ENCODE data around the gene IGFL4.

IGFL4 gene

GRCh38 chr19:46063201-46063600 lies 22.4 kb upstream of the IGFL4 start:
- DNase-seq (ENCODE audit: low read depth) = no peak

- DNase-seq (ENCODE audit: low read depth) = no peak
These were observed 19.2 kb upstream of the IGFL4 start for GRCh38 chr19:46060012-46060411.

GRCh38 chr19:46058778-46059177 lies 18.0 kb upstream of the IGFL4 start:
- no peak for DNase-seq (ENCODE audit: low read depth)

DNA sequence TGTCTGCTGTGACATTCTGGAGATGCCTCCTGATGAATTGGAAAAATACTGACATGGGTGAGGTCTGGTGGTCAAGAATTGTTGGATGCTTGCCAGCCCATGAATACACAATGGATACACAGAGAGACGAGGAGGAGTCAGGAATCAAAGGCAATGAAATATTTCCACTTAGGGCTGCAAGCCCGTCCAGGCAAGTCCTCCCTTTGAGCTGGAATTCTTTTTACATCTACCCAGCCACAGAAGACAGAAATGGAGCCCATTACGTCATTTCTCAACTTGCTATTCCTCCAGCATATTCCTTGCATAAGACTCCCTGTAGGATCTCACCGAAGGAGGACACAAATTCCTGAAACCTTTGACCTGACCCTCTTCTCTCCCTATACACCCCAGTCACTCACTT lies 15.7 kb upstream of the IGFL4 start:
- DNase-seq (ENCODE audit: low read depth) = no peak

GRCh38 chr19:46052896-46053295 lies 12.1 kb upstream of the IGFL4 start:
- DNase-seq (ENCODE audit: low read depth) = no peak

- DNase-seq (ENCODE audit: low read depth) = no peak
These were observed 8.8 kb upstream of the IGFL4 start for GRCh38 chr19:46049597-46049996.

GRCh38 chr19:46043519-46043918 lies 2.7 kb upstream of the IGFL4 start:
- DNase-seq (ENCODE audit: low read depth) = no peak

- no peak for DNase-seq (ENCODE audit: low read depth)
These were observed 1.6 kb upstream of the IGFL4 start for GRCh38 chr19:46042252-46042883.

DNA sequence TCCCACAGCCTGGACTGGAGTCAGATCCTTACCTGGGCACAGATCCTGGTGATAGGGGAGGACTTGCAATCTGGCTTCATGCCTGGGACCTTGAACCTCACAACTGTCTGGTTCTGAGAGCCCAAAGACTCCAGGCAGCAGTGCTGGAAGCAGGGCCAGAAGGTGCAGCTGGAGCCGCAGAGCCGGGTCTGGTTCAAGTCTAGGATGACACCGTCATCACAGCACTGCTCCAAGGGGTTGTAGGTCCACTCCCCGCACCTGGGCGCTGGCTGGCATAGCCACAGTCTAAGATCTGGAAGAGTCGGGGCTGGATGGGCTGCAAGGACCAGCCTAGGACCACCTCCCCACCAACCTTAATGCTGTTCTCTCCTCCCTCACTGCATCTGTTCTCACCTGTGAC lies 677 bp downstream of the IGFL4 start:
- DNase-seq (ENCODE audit: low read depth) = no peak

DNA sequence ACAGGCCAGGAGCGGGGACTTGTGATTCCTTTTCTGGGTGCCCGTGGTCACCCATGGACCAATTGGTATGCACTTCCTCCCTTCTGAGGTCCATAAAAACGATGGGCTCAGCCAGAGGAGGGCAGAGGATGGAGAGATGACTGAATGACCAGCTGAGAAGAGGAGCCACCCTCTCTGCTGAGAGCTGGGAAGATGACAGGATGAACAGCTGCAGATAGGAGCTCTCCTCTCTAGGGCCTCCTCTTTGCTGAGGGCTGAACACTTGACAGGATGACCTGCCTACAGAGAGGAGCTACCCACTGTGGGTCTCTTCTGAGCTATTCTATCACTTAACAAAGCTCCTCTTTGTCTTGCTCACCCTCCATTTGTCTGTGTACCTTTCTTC lies 4.1 kb downstream of the IGFL4 start:
- no peak for DNase-seq (ENCODE audit: low read depth)

DNA sequence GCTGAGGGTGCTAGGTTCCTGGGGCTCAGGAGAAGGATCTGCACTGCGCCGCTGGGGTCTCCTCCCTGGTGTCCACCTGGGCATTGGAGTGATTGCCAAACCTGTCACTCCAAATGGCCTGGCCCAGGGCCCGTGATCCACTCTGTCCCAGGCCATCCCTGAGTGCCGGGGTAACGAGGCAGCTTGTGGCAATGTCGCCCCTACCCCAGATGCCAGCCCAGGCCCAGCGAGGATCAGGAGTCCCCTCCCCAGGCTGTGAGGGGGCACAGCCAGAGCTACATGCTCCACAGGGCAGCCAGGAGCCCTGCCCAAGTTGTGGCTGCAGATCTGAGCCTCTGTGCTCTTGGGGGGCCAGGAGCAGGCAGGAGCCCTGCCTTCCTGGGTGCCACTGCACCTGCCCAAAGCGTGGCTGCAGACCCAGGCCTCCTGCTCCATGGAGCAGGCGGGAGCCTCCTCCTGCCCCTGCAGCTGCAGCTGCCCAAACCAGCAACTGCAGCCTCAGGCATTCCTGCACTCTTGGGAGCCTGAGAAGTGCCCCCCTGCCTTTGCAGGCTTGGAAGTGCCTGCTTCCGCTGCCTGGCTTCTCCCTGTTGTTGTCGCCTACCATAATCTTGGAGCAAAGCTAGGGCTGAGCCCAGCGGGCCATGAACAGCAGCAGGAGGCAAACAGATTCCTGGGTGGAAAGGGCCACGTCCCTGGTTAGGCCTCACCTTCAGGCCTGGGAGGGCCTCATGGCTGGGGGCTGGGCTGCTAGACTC lies 4.6 kb downstream of the IGFL4 start:
- DNase-seq (ENCODE audit: low read depth) = no peak

- DNase-seq (ENCODE audit: low read depth) = no peak
These were observed 5.3 kb downstream of the IGFL4 start for GRCh38 chr19:46035546-46035945.

DNA sequence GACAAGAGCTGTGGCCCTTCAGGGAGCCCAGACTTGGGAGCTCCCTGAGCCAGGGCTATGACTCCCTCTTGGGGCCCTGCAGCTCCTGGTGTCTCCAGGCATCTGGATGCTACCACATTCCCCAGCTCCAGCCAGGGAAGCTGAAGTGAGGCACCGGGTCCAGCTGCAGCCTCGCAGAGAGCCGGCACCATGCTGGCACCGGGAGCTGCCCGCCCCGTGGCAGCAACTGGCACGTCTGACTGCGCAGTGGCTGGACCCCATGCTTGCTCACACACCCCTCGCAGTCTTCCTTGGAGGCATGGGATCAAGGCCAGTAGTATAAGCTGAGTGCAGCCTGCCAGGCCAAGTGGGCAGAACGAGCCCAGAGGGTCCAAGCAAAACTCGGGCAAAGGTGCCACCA lies 7.4 kb downstream of the IGFL4 start:
- no peak for DNase-seq (ENCODE audit: low read depth)

- DNase-seq (ENCODE audit: low read depth) = no peak
These were observed 8.2 kb downstream of the IGFL4 start for GRCh38 chr19:46032597-46033025.

DNA sequence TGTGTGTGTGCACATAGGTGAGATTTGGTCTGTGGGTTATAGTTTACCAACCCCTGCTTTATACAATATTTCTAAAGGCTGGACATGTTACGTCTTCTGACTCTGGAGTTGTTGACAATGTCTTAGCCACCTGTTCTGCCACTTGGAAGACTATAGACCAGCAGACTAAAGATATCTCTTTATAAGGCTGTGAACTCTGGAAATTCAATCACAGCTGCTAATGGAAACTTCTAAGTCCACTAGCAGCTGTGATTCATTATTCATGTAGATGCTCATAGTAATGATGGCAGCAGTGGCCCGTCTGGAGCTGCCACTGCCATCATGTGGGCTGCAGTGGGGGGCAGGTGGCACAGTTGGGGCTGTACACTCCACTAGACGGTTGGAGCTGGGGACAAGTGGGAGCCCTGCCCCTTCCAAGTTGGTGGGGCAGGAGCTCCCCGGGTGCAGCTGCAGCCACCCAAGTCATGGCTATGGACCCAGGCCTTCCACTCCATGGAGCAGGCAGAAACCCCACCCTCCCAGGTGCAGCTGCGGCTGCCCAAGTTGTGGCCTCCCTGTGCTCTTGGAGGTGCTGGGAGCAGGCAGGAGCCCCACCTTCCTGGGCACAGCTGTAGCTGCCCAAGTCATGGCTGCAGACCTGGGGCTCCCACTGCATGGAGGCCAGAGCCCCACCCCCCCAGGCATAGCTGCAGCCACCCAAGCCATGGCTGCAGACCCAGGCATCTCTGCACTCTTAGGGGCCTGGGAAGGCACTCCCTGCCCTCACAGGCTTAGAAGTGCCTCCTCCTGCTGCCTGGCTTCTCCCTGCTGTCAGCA lies 8.8 kb downstream of the IGFL4 start:
- no peak for DNase-seq (ENCODE audit: low read depth)

GRCh38 chr19:46030812-46031550 lies 9.8 kb downstream of the IGFL4 start:
- DNase-seq (ENCODE audit: low read depth) = no peak

- DNase-seq (ENCODE audit: low read depth) = no peak
These were observed 15.0 kb downstream of the IGFL4 start for GRCh38 chr19:46025835-46026234.

DNA sequence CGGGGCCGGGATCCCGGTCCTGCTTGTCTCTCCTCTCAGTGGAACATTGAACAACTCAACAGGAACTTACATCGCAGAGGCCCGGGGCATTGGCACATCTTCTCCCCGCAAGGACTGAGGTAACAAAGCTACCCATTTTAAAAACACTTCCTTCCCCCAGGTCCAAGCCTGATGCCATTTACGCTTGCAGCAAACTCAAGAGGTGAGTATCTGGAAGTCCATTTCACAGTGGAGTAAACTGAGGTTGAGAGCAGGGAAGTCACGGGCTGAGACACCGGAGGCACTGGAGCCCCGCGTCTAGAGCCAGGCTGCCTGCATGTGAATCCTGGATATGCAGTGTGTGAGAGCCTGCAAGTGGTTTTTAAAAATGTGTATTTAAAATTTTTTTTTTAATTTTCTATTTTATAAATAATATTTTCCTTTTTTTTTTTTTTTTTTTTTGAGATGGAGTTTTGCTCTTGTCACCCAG lies 17.5 kb downstream of the IGFL4 start:
- no peak for DNase-seq (ENCODE audit: low read depth)

DNA sequence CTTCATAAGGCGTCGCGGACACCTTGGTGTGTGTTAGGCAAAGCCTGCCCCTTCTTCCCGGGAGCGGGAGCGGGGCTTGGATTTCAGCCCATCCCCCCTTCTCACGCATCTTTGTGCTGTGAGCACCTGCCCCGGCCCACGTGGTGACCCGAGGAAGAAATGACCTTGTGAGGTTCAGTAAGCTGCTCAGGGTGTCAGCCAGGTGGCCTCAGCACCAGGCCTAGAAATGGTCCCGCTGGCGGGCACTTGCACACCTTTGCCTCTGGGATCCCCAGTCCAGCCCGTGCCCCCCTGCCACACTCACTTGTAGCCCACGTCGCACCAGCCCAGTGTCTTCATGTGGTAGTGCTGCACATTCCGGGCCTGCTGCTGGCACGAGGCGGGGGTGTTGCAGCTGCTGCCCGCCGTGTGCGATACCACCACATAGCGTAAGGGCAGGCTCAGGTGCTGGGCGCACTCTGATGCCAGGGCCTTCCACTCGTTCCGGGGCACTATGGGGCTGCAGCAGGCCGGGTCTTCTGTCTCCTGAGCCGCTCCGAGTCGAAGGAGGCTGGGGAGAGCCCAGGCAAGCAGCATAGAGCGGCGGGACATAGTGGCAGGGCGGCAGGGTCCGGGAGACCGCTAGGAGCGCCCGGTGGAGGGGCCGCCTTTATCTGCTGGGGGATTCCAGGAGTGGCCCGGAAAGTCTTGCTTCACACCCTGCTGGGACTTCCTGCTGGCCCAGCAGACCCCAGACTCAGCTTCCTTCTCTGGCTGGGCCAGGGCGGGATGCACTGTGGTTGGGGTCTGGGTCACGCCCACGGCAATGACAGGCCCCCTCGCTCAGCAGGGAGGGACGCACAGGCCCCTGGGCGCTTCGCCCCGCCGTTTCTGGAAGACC lies 18.1 kb downstream of the IGFL4 start, which contains the start of gene PGLYRP1:
PGLYRP1 (minus strand) TSS at position 623 of the 880 bp plus-strand sequence; CDS start at position 591, 32 bp downstream.
- no peak for DNase-seq (ENCODE audit: low read depth)

DNA sequence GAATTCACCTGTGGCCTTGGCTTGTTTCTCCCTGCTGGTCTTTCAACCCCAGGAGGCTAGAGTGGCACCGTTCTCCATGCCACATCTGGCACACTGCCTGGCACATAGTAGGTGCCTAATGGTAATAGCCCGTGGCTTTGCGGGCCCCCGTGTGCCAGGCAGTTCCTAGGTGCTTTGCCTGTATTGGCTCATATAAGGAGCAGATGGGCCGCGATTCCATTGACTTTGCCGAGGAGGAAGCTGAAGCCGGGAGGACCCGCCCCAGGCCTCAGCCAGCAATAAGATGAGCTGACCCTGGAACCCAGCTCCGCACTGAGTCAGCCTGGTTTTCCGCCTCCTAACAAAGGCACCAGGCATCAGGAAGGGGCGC lies 18.8 kb downstream of the IGFL4 start:
- no peak for DNase-seq (ENCODE audit: low read depth)

- no peak for DNase-seq (ENCODE audit: low read depth)
These were observed 19.2 kb downstream of the IGFL4 start for GRCh38 chr19:46021531-46022041.
